Stimulated activated naive CD8-positive, alpha-beta T cell treated with anti-CD3 and anti-CD28 coated beads, Interleukin-15, amount 100 ng/mL, for 72 hours (primary cell): ENCODE results near the gene FHIP1A.

Source experiments
- ATAC-seq: fragments of 150-1000 bp; cut with Tn5 transposase; 2 replicates; pipeline ENCODE4 v1.10.0; 2021; ENCODE audit warnings: mild to moderate bottlenecking, moderate library complexity
- DNase-seq, 2 donors: peaks; one replicate each; pipeline ENCODE4 v3.0.0; 2021 to 2022
- H3K27ac Mint-ChIP-seq, 2 donors: one replicate each; pipeline ENCODE4 v1.8.0; 2022; ENCODE audit warnings: mild to moderate bottlenecking in 2 of 2, mixed read lengths in 2 of 2, moderate library complexity in 2 of 2
- H3K27me3 Mint-ChIP-seq: one replicate; pipeline ENCODE4 v1.8.0; 2022; ENCODE audit warnings: mixed read lengths
- H3K4me1 Mint-ChIP-seq: one replicate; pipeline ENCODE4 v1.8.0; 2022; ENCODE audit warnings: mild to moderate bottlenecking, mixed read lengths
- H3K4me3 Mint-ChIP-seq, 2 donors: one replicate each; pipeline ENCODE4 v1.8.0; 2022; ENCODE audit warnings: mild to moderate bottlenecking in 2 of 2, mixed read lengths in 2 of 2, moderate library complexity in 1 of 2
- H3K9me3 Mint-ChIP-seq, 2 donors: one replicate each; pipeline ENCODE4 v1.8.0; 2022; ENCODE audit warnings: mixed read lengths in 2 of 2

Gene FHIP1A

DNA sequence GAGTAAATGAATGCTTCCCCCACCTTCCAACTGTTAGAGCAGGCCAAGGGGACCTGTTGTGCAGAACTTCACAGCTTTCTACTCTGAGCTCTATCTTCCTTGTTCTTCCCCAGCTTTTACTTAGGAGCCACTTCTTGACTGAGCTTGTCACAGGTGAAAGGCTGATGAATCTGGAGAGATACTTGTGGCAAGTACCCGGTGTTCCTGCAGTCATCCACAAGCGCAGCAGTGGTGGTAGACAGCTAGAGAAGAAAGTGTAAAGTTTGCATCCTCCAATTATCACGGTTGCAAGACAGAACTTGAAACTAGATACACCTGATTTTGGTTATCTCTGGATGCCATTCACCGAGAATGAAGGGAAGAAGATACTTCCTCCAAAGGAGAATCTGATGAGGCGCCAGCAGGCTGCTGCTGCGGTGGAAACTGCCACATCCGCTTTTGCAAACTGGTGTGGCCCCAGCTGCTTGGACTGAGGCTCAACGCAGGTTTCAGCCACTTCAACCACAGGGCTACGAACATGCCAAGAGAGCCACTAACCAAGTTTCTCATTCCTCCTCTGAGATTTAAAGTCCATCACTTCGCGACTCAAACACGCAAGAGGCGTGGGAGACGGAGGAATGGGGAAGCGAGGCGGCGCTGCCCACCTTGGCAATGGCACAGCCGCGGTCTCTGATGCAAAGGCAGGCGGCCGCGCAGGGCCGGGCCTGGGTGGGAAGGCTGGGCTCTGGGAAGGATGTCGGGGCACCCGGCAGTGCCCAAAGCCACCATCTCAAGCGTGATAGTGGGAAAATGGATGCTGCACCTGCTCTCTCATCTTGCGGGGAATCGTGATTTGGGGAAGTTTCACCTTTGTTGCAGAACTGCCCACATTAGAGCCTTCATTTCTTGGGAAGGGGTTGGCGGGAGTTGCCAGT, 1.3 kb upstream of the FHIP1A start:
- peak overlapping the region; percentile 82 to 90 for H3K4me3 Mint-ChIP-seq
- H3K27ac Mint-ChIP-seq, result no peak overlapping the region
- ATAC-seq, result peak; percentile 82
- H3K9me3 Mint-ChIP-seq, result no peaks in the 10 kb centered on the region
- H3K27me3 Mint-ChIP-seq, result peaks cover 39% of the 10 kb centered on the region
- H3K4me1 Mint-ChIP-seq, result peaks cover 27% of the 10 kb centered on the region
- peak; percentile 42 to 69 for DNase-seq

DNA sequence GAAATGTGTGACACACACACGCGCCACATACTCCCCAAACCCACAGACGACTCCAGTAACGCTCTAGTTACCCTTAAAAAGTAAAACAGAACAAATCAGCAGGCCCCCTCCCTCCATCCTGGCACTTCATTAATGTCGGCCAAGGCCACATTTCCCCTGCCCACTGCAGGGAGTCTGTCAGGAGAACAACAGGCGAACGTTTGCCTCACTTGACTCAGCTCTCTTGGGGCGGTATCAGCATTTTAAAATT, 671 bp upstream of the FHIP1A start:
- peak; percentile 26 for ATAC-seq
- peak overlapping the region; percentile 82 to 90 for H3K4me3 Mint-ChIP-seq
- DNase-seq, result no peak
- H3K27ac Mint-ChIP-seq, result no peak overlapping the region
- peaks cover 39% of the 10 kb centered on the region for H3K27me3 Mint-ChIP-seq
- H3K4me1 Mint-ChIP-seq, result peaks cover 27% of the 10 kb centered on the region
- no peaks in the 10 kb centered on the region for H3K9me3 Mint-ChIP-seq

DNA sequence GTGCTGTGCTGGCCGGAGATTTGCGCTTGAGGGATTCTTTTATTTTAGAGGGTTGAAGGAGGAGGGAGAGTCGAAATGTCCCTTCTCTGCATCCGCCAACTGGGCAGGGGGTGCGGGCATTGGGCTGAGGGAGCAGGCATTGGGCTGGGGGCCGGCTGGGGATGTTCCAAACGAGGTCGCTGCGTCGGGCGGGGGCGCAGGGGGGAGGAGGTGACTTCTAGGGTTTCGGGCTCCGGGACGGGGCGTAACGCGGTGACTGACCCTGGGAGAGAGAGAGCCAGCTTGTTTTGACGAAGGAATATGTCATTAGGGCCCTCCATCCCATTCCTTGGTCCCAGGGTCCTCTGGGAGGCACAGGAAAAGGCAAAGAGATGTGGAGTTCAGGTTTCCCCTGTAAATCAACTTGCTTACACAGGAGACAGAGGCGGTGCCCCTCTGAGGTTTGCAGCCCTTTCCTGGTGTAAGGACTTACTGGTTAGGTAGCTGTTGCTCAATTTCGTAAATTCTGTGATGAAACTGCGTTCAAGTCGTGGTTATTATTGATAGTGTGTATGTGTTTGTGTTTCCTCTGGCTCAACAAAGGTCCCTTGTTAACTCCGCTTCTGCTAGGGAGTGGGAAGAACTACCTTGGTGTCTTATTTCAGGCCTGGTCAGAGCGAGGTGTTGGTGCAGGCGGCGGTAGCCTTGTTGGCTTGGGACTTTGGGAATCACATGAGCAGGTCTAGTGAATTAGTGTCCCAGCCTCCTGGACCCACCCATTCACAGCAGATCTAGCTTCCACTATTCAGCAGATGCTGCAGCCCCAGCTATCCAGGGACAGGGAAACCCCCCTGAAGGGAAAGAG, 716 bp downstream of the FHIP1A start:
- H3K27ac Mint-ChIP-seq, result peak overlapping the region; percentile 23
- DNase-seq (no peak), ATAC-seq (no peak)
- peaks cover 27% of the 10 kb centered on the region for H3K4me1 Mint-ChIP-seq
- no peaks in the 10 kb centered on the region for H3K9me3 Mint-ChIP-seq
- peaks cover 39% of the 10 kb centered on the region for H3K27me3 Mint-ChIP-seq
- peak overlapping the region; percentile 83 to 89 for H3K4me3 Mint-ChIP-seq

DNA sequence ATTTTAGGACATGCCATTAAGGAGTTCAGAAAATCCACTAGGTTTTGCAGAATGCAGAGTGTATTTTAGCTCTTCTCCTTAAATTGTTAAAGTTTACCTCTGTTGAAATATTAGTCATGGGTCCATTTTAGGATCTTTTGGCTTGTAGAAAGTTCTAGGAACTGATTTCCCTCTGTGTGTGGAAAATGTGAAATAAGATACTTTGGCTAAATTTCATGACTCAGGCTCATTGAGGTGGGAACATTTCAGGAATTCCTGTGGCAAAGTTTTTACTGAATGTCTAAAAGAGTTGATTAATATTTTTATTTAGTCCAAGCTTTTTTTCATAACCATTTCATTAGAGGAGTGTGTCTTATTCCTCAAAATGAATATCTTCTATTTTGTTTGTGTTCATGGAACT, 7.0 kb downstream of the FHIP1A start:
- no peak overlapping the region for H3K27ac Mint-ChIP-seq
- peaks cover 10% of the 10 kb centered on the region for H3K4me1 Mint-ChIP-seq
- no peaks in the 10 kb centered on the region for H3K9me3 Mint-ChIP-seq
- DNase-seq (no peak), ATAC-seq (no peak)
- no peak overlapping the region for H3K4me3 Mint-ChIP-seq
- peaks cover 8% of the 10 kb centered on the region for H3K27me3 Mint-ChIP-seq

DNA sequence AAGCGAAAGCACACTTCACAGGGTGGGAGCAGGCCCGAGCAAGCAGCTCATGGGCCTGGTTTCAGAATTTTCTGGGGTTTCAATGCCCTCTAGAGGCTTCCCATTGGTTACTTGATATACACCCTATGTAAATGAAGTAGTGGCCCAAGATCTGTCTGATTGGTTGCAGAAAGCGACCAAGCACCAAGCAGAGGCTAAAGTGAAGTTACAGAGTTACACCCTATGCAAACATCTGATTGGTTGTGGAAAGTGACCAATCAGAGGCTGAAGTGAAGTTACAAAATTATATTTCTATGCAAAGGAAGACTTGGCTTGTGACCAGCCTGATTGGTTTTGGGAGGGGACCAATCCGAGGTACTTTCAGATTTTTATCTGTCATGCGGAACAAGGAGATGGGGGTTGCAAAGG, 8.2 kb downstream of the FHIP1A start:
- Mint-ChIP-seq H3K9me3 (no peaks in the 10 kb centered on the region), H3K27me3 (peaks cover 7% of the 10 kb centered on the region), H3K4me3 (no peak overlapping the region), H3K4me1 (peaks cover 10% of the 10 kb centered on the region), H3K27ac (no peak overlapping the region)
- ATAC-seq (peak; percentile 35), DNase-seq (no peak)

DNA sequence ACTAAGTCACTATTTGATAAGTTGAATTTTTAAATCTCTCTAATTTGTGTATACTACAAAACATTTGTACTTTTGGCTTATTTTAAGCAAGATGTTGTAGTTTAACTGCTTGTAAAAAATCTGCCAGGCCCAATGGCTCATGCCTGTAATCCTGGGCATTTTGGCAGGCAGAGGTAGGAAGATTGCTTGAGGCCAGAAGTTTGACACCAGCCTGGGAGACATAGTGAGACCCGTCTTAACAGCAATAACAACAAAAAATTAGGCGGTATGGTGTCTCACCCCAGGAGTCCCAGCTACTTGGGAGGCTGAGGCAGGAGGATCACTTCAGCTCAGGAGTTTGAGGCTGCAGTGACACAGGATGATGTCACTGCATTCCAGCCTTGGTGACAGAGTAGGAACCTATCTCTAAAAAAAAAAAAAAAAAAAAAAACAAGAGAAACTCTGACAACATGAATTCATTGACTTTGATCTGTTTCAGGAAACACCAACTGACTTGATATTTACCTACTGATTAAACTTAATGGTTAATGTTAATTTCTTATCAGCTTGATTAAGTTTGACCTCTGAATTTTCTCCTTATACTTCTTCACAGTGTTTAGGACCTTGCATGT, 8.9 kb downstream of the FHIP1A start:
- ATAC-seq, result no peak
- Mint-ChIP-seq H3K27me3 (peaks cover 7% of the 10 kb centered on the region), H3K27ac (no peak overlapping the region), H3K4me1 (peaks cover 10% of the 10 kb centered on the region), H3K4me3 (no peak overlapping the region), H3K9me3 (no peaks in the 10 kb centered on the region)
- DNase-seq, result no peak

DNA sequence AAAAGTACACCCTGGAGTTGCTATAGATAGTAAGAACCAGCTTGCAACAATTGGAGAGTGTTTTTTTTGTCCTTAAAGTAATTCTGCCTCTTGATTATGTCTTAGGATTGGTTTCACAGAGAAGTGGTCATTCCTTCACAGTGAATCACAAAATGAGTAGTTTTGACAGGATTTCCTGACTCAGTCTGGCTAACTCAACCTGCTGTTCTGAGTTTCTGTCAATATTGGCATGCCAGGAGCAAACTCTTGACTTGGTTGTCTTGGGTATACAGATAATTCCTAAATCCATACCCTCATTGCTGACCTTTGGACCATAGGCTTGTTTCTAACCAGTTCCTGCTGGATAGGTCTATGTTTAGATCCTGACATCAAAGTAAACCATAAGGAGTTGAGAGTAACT, 9.4 kb downstream of the FHIP1A start:
- H3K9me3 Mint-ChIP-seq, result no peaks in the 10 kb centered on the region
- no peak overlapping the region for H3K4me3 Mint-ChIP-seq
- peaks cover 10% of the 10 kb centered on the region for H3K4me1 Mint-ChIP-seq
- H3K27me3 Mint-ChIP-seq, result peaks cover 7% of the 10 kb centered on the region
- no peak overlapping the region for H3K27ac Mint-ChIP-seq
- DNase-seq, result no peak
- no peak for ATAC-seq

DNA sequence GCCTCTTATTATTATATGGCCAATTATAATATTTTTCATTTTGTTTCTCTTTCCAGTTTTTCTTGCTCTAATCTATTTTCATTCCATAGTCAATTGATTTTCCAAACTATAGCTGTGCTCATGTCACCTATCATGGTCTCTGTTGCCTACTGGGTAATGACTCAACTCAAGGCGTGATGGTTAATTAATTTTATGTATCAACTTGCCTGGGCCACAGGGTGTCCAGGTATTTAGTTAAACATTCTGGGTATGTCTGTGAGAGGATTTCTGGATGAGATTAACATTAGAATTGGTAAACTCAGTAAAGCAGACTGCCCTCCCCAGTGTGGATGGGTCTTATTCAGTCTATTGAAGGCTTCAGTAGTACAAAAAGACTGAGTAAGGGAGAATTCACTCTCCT, 9.9 kb downstream of the FHIP1A start:
- no peaks in the 10 kb centered on the region for H3K9me3 Mint-ChIP-seq
- H3K27me3 Mint-ChIP-seq, result peaks cover 8% of the 10 kb centered on the region
- DNase-seq (no peak), ATAC-seq (no peak)
- no peak overlapping the region for H3K4me3 Mint-ChIP-seq
- H3K27ac Mint-ChIP-seq, result no peak overlapping the region
- peaks cover 10% of the 10 kb centered on the region for H3K4me1 Mint-ChIP-seq

DNA sequence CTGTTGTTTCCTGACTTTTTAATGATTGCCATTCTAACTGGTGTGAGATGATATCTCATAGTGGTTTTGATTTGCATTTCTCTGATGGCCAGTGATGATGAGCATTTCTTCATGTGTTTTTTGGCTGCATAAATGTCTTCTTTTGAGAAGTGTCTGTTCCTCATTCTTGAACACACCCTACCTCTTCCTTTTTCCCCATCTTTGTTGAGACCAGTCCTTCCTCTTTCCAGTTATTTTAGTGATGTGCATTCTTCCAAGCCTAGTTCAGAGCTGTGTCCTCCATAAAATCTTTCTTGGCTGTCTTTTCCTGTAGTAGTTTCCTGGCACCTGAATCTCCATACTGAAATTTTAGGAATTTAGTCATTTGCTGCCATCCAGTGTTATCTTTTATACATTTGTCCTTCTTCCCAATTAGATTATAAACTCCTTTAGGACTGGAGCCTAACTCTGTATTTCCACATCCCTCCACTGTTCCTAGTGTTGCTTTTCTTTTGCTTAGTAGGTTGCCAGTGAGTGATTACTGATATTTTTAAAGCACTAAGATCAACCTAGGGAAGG, 11.4 kb downstream of the FHIP1A start:
- DNase-seq (no peak), ATAC-seq (no peak)
- Mint-ChIP-seq H3K4me3 (no peak overlapping the region), H3K9me3 (no peaks in the 10 kb centered on the region), H3K27ac (no peak overlapping the region), H3K27me3 (peaks cover 15% of the 10 kb centered on the region), H3K4me1 (peaks cover 10% of the 10 kb centered on the region)

DNA sequence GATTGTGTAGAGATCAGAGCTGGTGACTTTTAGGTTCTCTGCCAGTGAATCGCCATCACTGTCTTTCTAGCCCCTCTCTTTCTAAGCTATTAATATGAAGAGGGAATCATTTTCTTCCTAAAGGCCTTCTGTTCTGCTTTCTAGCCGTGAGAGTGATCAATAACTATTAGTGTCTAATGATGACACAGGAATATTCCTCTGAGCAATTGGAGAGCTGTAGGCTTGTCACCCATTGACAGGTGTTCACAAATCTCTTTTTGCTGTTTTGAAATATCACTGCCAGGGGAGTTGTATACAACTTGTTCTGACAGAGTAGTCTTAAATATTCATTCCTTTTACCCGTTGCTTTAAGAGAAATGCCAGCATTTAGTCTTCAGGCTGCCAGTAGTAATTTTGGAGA, 13.9 kb downstream of the FHIP1A start:
- no peak for DNase-seq
- ATAC-seq, result no peak
- peaks cover 22% of the 10 kb centered on the region for H3K27me3 Mint-ChIP-seq
- no peaks in the 10 kb centered on the region for H3K9me3 Mint-ChIP-seq
- no peak overlapping the region for H3K27ac Mint-ChIP-seq
- no peaks in the 10 kb centered on the region for H3K4me1 Mint-ChIP-seq
- H3K4me3 Mint-ChIP-seq, result no peak overlapping the region

DNA sequence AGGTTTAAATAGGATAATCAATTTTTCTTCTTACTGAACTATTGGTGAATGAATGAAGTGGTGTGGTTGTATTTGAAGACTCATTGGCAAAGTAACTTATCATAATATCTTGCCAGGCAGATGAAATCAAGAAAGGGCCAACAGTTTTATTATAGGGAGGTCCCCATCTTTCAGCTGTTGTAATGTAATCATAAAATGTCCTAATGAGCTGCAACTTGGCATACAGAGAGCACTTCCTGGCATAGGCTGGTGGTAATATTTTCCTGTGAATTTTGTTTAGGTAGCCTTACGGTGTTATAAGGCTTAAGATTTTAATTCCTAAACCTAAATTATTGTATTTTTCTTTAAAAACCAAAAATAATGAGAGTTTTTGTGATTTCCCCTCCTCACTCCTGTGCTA, 17.5 kb downstream of the FHIP1A start:
- Mint-ChIP-seq H3K27me3 (peaks cover 29% of the 10 kb centered on the region), H3K27ac (no peak overlapping the region), H3K9me3 (no peaks in the 10 kb centered on the region), H3K4me1 (no peaks in the 10 kb centered on the region), H3K4me3 (no peak overlapping the region)
- DNase-seq (no peak), ATAC-seq (no peak)

DNA sequence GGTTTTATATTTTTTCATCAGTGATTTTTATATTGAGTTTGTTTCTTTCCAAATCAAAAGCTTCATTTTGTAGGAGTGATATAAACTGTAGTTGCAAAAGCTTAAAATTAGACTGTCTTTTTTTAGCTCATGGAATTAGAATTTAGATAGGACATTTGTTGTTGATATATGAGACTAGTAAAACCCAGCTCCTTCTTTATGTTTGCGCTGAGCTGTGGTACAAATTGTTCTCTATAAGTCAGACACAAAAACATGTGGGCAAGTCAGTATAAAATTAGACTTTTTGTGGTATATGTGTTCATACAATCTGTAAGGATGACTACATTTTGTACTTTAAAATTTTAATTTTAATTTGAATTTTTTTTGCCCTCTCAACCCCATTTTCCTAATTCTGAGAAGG, 18.3 kb downstream of the FHIP1A start:
- no peak for ATAC-seq
- Mint-ChIP-seq H3K4me3 (no peak overlapping the region), H3K4me1 (no peaks in the 10 kb centered on the region), H3K27me3 (peaks cover 27% of the 10 kb centered on the region), H3K27ac (no peak overlapping the region), H3K9me3 (no peaks in the 10 kb centered on the region)
- no peak for DNase-seq

DNA sequence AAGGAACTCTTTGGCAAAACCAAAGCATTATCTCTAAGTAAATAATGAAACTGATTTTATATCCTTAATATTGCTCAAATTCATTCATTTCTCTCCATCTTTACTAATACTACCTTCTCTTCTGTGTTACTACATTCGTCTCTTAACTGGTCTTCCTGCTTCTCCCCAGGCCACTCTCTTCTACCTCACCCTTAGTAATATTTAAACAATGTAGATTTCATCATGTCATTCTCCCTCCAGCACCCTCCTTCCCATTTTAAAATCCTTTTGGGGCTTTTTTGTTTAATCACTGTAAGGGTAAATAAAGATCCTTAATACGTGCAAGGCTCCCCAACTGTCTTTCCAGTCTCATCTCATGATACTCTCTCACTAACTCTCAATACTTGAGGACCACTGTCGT, 19.4 kb downstream of the FHIP1A start:
- Mint-ChIP-seq H3K27ac (no peak overlapping the region), H3K27me3 (peaks cover 38% of the 10 kb centered on the region), H3K9me3 (no peaks in the 10 kb centered on the region), H3K4me3 (no peak overlapping the region), H3K4me1 (no peaks in the 10 kb centered on the region)
- ATAC-seq, result no peak
- no peak for DNase-seq

DNA sequence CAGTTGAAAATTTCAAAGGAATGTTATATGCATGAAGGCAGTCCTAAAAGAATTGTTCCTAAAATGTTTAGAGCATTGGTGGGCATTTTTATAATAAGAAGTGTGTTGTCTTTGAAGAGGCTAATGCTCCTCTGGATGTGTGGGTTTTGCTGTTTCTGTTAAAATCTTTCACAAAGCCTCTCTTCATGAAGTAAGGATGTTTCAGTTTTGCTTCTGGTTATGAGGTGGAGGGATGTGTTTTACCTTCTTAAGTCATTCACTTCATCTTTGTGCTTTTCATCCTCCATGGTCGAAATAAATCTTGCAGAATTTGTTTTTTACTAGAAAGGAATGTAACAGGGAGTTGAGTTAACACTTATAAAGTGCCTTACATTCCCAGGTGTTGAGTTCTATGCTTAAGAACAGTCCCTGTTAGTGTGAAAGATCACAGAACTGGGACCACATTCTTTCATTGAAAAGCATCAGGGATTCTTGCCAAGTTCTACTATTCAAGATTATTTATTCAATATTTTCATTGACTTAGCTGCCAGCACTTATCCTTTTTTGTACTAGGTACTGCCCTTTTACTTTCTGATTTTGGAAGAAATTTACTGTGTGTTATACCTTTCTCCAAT, 21.1 kb downstream of the FHIP1A start:
- H3K9me3 Mint-ChIP-seq, result no peaks in the 10 kb centered on the region
- H3K4me3 Mint-ChIP-seq, result no peak overlapping the region
- H3K27ac Mint-ChIP-seq, result no peak overlapping the region
- peak; percentile 52 for ATAC-seq
- peaks cover 32% of the 10 kb centered on the region for H3K27me3 Mint-ChIP-seq
- DNase-seq, result no peak
- H3K4me1 Mint-ChIP-seq, result no peaks in the 10 kb centered on the region

DNA sequence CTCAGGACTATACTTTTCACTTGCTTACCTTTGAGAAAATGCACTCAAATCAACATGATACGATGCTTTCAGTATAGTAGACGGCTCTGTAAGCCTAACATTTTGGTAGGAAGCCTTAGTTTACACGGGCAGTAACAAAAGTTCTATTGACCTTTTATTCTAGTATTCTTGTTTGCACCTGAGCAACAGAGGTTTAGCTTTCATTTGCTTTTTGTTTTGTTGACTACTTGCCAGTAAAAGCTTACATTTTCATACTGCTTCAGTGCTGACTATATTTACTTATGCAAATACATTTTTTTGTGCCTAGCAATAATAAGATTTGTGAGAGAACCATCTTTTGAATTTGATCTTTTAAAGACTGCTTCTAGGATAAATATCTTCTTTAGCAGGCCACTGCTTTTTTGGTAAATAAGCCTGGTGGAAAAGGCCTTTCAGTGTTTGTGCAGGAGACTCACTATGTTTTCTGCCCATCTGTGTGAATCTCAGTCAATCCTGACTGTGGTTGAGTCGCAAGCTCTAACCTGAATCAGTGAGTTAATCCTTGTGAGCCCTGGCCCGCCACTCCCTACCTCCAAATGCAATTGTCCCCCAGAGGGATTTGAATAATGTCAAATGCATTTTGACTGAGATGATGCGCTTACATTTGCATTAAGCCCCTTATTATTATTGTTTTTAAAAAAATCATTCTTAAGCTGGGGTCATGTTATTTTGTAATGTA, 21.9 kb downstream of the FHIP1A start:
- H3K4me1 Mint-ChIP-seq, result no peaks in the 10 kb centered on the region
- DNase-seq (no peak), ATAC-seq (no peak)
- H3K4me3 Mint-ChIP-seq, result no peak overlapping the region
- H3K27ac Mint-ChIP-seq, result no peak overlapping the region
- peaks cover 26% of the 10 kb centered on the region for H3K27me3 Mint-ChIP-seq
- no peaks in the 10 kb centered on the region for H3K9me3 Mint-ChIP-seq
